ENCODE data around the gene PLEKHG4B.
"Not testable (repeated sequence)": the region's sequence is repeated elsewhere in the genome, so short reads cannot be mapped to it uniquely, and the experiment has no call there.

PLEKHG4B gene

DNA sequence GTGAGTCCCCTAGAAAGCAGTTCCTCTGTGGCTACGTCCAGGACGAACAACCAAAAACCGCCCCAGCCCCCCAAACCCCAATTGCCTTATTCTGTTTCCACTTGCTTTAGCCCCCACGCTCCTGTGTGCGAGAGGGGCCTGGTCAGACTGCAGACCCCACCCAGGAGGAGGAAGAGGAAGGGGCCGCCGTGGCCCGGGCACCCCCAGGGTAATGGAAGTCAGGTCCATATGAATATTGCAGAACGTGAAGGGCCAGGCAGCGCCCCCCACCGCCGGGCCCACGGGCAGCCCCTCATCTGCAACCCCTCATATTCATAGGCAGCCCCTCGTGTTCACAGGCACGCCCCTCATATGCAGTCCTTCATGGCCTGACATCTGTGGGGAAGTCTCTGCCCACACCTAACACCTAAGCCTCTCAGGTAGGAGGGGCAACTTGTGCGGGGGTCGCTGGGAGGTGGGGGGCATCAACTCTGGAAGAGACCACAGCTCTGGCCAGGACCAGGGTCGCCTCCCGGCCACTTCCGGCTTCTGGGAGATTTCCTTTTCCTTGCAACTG is 37.7 kb upstream of the PLEKHG4B start:
- Histone ChIP-seq H3K9me3 (replicated peaks in 1 of 11) (peaks cover 0 to 4% (median 0%) of the 10 kb centered on the region in 11 experiments; a peak in 2 of 22 replicates), H3K4me2 (peak overlapping the region; percentile 91 to 98 (median 95)), H3K4me3 (peak overlapping the region; percentile 54 to 79 (median 66)), H3K9ac (peak overlapping the region in 10 of 11 experiments; percentile 56 to 80 (median 70); a peak in 19 of 22 replicates), H3K27me3 (peaks cover 0 to 15% (median 5%) of the 10 kb centered on the region in 11 experiments; a peak in 8 of 22 replicates), H3K27ac (no peak overlapping the region), H4K20me1 (peaks cover 0 to 19% (median 0%) of the 10 kb centered on the region in 11 experiments; a peak in 8 of 22 replicates), H3K4me1 (peaks cover 4 to 16% (median 10%) of the 10 kb centered on the region in 10 experiments; a peak in 18 of 20 replicates), H3K36me3 (no peaks in the 10 kb centered on the region)
- no peak for TF ChIP-seq Cebpa-rat (IDR thresholded peaks at IDR 0.05)

DNA sequence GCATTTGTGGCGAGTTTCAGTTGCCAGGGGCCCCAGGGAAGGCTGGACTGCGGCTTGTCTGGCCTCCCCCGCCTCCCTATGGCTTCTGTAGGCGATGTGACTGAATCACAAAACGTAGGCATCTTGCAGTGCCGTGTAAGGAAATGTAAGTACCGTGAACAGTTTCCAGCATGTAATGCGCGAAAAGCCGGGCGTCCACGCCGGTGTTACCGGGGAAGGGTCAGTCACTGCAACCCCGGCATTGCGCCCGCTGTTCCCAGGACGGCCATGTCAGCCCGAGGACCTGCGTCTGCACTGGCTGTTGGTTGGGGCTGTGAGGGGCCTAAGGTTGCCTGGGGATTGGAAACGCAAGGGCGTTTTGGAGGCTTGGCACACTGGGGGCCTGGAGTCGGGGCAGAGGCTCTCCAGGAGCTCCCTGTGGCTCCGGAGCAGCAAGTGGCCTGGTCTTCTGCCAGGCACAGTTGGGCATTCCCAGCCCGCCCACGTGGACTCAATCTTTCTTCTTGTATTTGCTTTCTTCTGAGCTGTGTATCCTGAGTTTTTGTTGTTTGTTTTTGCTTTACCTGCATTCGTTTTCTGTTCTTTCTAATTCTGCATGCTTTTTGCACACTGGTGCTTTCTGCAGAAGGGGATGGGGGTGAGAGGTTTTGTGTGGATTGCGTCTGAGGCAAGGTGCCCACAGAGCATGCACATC is 36.9 kb upstream of the PLEKHG4B start:
- H3K27me3 ChIP-seq: peaks cover 0 to 15% (median 5%) of the 10 kb centered on the region in 11 experiments; a peak in 8 of 22 replicates
- no peak for TF ChIP-seq Cebpa-rat (IDR thresholded peaks at IDR 0.05)
- no peak overlapping the region; a peak in 1 of 20 replicates for H3K4me3 ChIP-seq
- no peak overlapping the region for H3K9ac ChIP-seq
- peaks cover 4 to 16% (median 10%) of the 10 kb centered on the region in 10 experiments; a peak in 18 of 20 replicates for H3K4me1 ChIP-seq
- H3K36me3 ChIP-seq: no peaks in the 10 kb centered on the region
- H4K20me1 ChIP-seq: peaks cover 0 to 19% (median 0%) of the 10 kb centered on the region in 11 experiments; a peak in 8 of 22 replicates
- peak overlapping the region in 8 of 11 experiments; percentile 91 to 98 (median 96); a peak in 12 of 22 replicates for H3K4me2 ChIP-seq
- H3K9me3 ChIP-seq (replicated peaks in 1 of 11): peaks cover 0 to 5% (median 0%) of the 10 kb centered on the region in 11 experiments; a peak in 2 of 22 replicates
- H3K27ac ChIP-seq: no peak overlapping the region

DNA sequence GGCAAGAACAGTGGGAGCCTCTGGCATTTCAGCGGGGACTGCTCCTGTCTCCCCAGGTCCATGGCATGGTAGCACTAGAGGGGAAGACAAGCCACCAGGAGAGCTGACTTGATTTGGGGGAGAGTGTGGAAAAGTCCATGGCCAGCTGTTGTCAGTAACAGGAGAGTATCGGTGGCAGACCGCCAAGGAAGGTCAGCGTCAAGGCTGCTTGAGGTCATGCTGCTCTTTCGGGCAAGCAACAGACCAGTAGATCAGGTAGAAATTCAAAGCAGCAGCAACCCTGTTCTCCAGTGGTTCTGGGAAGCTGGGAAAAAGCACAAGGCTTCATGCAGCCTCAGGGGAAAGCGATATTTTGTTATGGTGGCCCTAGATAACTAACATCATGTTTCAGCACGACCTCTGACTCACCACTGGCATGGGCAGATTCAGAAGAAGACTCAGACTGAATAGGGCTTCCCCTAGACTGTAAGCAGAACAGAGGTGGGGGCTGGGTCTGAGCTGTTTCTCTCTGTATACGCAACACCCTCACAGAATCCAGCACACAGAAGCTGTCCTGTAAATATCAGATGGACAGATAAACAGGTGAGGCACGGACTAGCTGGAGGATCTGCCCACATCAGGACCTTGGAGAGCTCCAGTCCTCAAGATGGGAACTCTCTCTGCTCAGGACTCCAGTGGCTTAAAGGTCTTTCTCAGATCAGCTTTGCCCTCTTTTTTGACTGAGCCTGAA is 35.2 kb upstream of the PLEKHG4B start:
- TF ChIP-seq Cebpa-rat (IDR thresholded peaks at IDR 0.05): no peak
- H3K27me3 ChIP-seq: peaks cover 0 to 15% (median 5%) of the 10 kb centered on the region in 11 experiments; a peak in 8 of 22 replicates
- peaks cover 0 to 19% (median 0%) of the 10 kb centered on the region in 11 experiments; a peak in 8 of 22 replicates for H4K20me1 ChIP-seq
- no peak overlapping the region for H3K27ac ChIP-seq
- peaks cover 0 to 7% (median 0%) of the 10 kb centered on the region in 11 experiments; a peak in 2 of 22 replicates for H3K9me3 ChIP-seq (replicated peaks in 1 of 11)
- H3K4me3 ChIP-seq: no peak overlapping the region
- H3K9ac ChIP-seq: no peak overlapping the region
- peak overlapping the region in 1 of 11 experiments; percentile 7; a peak in 1 of 22 replicates for H3K4me2 ChIP-seq
- H3K36me3 ChIP-seq: no peaks in the 10 kb centered on the region
- peaks cover 4 to 16% (median 10%) of the 10 kb centered on the region in 10 experiments; a peak in 18 of 20 replicates for H3K4me1 ChIP-seq

DNA sequence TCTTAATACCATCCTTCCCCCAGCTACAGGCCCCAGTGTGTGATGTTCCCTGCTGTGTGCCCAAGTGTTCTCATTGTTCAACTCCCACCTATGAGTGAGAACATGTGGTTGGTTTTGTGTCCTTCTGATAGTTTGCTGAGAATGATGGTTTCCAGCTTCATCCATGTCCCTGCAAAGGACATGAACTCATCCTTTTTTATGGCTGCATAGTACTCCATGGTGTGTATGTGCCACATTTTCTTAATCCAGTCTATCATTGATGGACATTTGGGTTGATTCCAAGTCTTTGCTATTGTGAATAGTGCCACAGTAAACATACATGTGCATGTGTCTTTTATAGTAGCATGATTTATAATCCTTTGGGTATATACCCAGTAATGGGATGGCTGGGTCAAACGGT is 31.7 kb upstream of the PLEKHG4B start:
- H3K36me3 ChIP-seq, H3K4me2 ChIP-seq, H3K4me3 ChIP-seq, H3K27ac ChIP-seq, H3K4me1 ChIP-seq, H3K27me3 ChIP-seq, H3K9ac ChIP-seq: not testable (repeated sequence)
- Histone ChIP-seq H3K9me3 (replicated peaks in 1 of 11) (peaks cover 1 to 14% (median 5%) of the 10 kb centered on the region in 11 experiments; a peak in 15 of 22 replicates), H4K20me1 (peaks cover 0 to 12% (median 0%) of the 10 kb centered on the region in 11 experiments; a peak in 6 of 22 replicates)

DNA sequence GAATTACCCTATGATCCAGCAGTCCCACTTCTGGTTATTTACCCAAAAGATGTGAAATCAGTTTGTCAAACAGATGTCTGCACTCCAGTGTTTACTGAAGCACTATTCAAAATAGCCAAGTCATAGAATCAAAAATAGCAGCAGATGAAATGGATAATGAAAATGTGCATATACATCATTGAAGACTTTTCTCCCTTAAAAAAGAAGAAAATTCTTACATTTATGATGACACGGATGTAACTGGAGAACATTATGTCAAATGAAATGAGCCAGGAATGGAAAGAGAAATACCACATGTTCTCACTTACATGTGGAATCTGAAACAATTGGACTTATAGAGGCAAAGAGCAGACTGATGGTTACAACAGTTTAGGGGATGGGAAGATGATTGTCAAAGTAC is 21.5 kb upstream of the PLEKHG4B start:
- H3K9me3 ChIP-seq (replicated peaks in 1 of 11): peaks cover 13 to 35% (median 32%) of the 10 kb centered on the region in 11 experiments; a peak in 21 of 22 replicates
- H3K27me3 ChIP-seq: peaks cover 0 to 19% (median 12%) of the 10 kb centered on the region in 11 experiments; a peak in 14 of 22 replicates
- H3K27ac ChIP-seq: peak overlapping the region in 2 of 11 experiments; percentile 24 to 46; a peak in 2 of 22 replicates
- no peak for TF ChIP-seq Cebpa-rat (IDR thresholded peaks at IDR 0.05)
- peaks cover 9 to 15% (median 11%) of the 10 kb centered on the region in 10 experiments; a peak in 19 of 20 replicates for H3K4me1 ChIP-seq
- peak overlapping the region in 1 of 11 experiments; percentile 13; a peak in 1 of 22 replicates for H3K4me2 ChIP-seq
- no peak overlapping the region for H3K4me3 ChIP-seq
- no peaks in the 10 kb centered on the region for H3K36me3 ChIP-seq
- peaks cover 0 to 23% (median 0%) of the 10 kb centered on the region in 11 experiments; a peak in 4 of 22 replicates for H4K20me1 ChIP-seq
- no peak overlapping the region for H3K9ac ChIP-seq

DNA sequence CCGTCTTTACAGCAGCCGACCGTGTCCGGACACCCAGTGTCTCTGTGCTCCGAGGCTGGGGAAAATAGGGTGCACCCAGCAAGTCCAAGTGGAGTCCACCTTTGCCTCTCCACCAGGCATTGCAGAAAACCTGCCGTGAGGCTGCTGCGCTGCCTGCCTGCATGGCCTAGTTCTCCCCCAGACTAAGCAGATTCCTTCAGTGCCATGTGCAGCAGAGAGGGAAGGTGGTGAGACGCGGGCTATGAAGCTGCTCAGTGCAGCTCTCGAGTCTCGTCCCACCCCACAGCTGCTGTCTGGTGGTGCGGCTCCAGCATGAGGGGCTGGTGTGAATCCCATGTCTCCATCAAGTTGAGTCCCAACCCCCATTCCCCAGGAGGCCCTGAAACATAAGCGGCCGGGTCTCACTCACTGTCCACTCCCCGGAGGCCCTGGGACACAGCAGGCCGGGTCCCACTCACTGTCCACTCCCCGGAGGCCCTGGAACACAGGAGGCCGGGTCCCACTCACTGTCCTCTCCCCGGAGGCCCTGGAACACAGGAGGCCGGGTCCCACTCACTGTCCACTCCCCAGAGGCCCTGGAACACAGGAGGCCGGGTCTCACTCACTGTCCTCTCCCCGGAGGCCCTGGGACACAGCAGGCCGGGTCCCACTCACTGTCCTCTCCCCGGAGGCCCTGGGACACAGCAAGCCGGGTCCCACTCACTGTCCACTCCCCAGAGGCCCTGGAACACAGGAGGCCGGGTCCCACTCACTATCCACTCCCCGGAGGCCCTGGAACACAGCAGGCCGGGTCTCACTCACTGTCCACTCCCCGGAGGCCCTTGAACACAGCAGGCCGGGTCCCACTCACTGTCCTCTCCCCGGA is 19.4 kb upstream of the PLEKHG4B start:
- Histone ChIP-seq H4K20me1 (peaks cover 0 to 42% (median 0%) of the 10 kb centered on the region in 11 experiments; a peak in 6 of 22 replicates), H3K9me3 (replicated peaks in 1 of 11) (peaks cover 0 to 19% (median 13%) of the 10 kb centered on the region in 11 experiments; a peak in 17 of 22 replicates), H3K27me3 (peaks cover 0 to 34% (median 19%) of the 10 kb centered on the region in 11 experiments; a peak in 15 of 22 replicates), H3K4me1 (peaks cover 11 to 30% (median 18%) of the 10 kb centered on the region in 10 experiments; a peak in 19 of 20 replicates)
- not testable (repeated sequence) for H3K9ac ChIP-seq, H3K27ac ChIP-seq, H3K36me3 ChIP-seq, H3K4me2 ChIP-seq, H3K4me3 ChIP-seq

DNA sequence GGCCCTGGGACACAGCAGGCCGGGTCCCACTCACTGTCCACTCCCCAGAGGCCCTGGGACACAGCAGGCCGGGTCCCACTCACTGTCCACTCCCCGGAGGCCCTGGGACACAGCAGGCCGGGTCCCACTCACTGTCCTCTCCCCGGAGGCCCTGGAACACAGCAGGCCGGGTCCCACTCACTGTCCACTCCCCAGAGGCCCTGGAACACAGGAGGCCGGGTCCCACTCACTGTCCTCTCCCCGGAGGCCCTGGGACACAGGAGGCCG is 18.9 kb upstream of the PLEKHG4B start:
- peaks cover 0 to 34% (median 20%) of the 10 kb centered on the region in 11 experiments; a peak in 15 of 22 replicates for H3K27me3 ChIP-seq
- peaks cover 0 to 48% (median 0%) of the 10 kb centered on the region in 11 experiments; a peak in 8 of 22 replicates for H4K20me1 ChIP-seq
- peaks cover 0 to 18% (median 9%) of the 10 kb centered on the region in 11 experiments; a peak in 15 of 22 replicates for H3K9me3 ChIP-seq (replicated peaks in 1 of 11)
- not testable (repeated sequence) for H3K9ac ChIP-seq, H3K36me3 ChIP-seq, H3K27ac ChIP-seq, H3K4me2 ChIP-seq, H3K4me3 ChIP-seq
- H3K4me1 ChIP-seq: peaks cover 11 to 30% (median 18%) of the 10 kb centered on the region in 10 experiments; a peak in 19 of 20 replicates

Measured in BLaER1 treated with 17β-estradiol and CSF1 and Interleukin-3, amounts not matched to agents 10 nM and 100 nM (cell line).